ENCODE data around the gene PRIM1. TPM values are rescaled to one million over a fixed set of nuclear protein-coding genes. Genes with fewer than 3 reads are reported as not detected.

Gene PRIM1
- total and polyA plus RNA-seq, 2 of the 13 experiments (the other 11 are each of a cell fraction or from before 2014, with no cell fraction given), result 30.0 to 47.3 TPM

DNA sequence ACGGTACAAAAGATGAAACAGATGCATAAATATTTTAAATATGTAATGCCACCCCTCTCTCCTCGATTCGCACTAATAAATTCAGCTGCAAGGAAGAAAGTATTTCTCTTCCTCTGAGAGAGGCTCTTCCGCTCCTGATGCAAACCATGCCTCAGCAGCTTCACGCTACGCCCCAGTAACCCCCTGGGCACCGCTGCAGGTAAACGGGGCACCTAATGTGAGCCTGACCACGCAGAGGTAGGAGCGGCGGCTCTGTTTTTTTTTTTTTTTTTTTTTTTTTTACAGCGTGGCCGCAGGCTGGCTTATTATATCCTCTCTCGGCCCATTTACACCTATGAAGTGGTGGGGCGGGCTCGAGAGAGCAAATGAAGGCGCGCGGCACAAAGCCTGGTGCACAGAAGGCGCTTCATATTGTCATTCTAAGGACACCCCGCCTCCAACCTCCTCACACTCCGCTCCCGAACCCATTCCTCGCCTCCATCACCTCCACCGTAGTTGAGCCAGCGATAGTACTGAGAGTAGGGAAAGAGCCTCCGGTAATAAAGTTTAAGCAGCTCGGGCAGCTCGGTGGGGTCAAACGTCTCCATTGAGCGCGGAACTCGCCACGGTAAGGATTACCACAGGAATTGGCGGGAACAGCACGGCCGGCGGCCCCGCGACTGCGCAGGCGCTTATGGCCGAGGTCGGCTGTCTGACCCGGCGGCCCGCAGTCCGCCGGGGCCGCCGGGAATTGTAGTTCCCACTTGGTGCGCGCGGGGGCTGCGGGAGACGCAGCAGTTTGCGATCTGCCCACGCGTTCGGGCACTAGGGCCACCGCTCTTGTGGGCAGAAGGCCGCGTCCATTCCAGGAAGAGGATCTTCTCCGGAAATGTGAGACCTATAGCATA lies at the start of gene PRIM1 (continued):
- TF ChIP-seq XBP1 (CRISPR knock-in tag; IDR thresholded peaks at IDR 0.05) (no peak), MBNL3 (CRISPR knock-in tag; conservative IDR thresholded peaks at IDR 0.05) (no peak), ZNF709 (CRISPR knock-in tag; IDR thresholded peaks at IDR 0.05) (peak; percentile 64; the same call in 1 of the 2 replicates), ZBTB10 (CRISPR knock-in tag; IDR thresholded peaks at IDR 0.05; ENCODE audit: borderline replicate concordance) (no peak), HDAC6 (IDR thresholded peaks at IDR 0.05; ENCODE audit: low read depth, low read length) (no peak), ZNF564 (CRISPR knock-in tag; IDR thresholded peaks at IDR 0.05) (no peak), LBX2 (CRISPR knock-in tag; IDR thresholded peaks at IDR 0.05; ENCODE audit: borderline replicate concordance) (no peak), CHD4 (IDR thresholded peaks at IDR 0.05; ENCODE audit: borderline replicate concordance, low read length) (no peak), ZSCAN9 (CRISPR knock-in tag; IDR thresholded peaks at IDR 0.05; ENCODE audit: borderline replicate concordance) (no peak)
- TF ChIP-seq, protein P1, sequence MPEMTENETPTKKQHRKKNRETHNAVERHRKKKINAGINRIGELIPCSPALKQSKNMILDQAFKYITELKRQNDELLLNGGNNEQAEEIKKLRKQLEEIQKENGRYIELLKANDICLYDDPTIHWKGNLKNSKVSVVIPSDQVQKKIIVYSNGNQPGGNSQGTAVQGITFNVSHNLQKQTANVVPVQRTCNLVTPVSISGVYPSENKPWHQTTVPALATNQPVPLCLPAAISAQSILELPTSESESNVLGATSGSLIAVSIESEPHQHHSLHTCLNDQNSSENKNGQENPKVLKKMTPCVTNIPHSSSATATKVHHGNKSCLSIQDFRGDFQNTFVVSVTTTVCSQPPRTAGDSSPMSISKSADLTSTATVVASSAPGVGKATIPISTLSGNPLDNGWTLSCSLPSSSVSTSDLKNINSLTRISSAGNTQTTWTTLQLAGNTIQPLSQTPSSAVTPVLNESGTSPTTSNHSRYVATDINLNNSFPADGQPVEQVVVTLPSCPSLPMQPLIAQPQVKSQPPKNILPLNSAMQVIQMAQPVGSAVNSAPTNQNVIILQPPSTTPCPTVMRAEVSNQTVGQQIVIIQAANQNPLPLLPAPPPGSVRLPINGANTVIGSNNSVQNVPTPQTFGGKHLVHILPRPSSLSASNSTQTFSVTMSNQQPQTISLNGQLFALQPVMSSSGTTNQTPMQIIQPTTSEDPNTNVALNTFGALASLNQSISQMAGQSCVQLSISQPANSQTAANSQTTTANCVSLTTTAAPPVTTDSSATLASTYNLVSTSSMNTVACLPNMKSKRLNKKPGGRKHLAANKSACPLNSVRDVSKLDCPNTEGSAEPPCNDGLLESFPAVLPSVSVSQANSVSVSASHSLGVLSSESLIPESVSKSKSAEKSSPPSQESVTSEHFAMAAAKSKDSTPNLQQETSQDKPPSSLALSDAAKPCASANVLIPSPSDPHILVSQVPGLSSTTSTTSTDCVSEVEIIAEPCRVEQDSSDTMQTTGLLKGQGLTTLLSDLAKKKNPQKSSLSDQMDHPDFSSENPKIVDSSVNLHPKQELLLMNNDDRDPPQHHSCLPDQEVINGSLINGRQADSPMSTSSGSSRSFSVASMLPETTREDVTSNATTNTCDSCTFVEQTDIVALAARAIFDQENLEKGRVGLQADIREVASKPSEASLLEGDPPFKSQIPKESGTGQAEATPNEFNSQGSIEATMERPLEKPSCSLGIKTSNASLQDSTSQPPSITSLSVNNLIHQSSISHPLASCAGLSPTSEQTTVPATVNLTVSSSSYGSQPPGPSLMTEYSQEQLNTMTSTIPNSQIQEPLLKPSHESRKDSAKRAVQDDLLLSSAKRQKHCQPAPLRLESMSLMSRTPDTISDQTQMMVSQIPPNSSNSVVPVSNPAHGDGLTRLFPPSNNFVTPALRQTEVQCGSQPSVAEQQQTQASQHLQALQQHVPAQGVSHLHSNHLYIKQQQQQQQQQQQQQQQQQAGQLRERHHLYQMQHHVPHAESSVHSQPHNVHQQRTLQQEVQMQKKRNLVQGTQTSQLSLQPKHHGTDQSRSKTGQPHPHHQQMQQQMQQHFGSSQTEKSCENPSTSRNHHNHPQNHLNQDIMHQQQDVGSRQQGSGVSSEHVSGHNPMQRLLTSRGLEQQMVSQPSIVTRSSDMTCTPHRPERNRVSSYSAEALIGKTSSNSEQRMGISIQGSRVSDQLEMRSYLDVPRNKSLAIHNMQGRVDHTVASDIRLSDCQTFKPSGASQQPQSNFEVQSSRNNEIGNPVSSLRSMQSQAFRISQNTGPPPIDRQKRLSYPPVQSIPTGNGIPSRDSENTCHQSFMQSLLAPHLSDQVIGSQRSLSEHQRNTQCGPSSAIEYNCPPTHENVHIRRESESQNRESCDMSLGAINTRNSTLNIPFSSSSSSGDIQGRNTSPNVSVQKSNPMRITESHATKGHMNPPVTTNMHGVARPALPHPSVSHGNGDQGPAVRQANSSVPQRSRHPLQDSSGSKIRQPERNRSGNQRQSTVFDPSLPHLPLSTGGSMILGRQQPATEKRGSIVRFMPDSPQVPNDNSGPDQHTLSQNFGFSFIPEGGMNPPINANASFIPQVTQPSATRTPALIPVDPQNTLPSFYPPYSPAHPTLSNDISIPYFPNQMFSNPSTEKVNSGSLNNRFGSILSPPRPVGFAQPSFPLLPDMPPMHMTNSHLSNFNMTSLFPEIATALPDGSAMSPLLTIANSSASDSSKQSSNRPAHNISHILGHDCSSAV (CRISPR knock-in tag; IDR thresholded peaks at IDR 0.05; ENCODE audit: borderline replicate concordance), result no peak
- TF ChIP-seq, protein P2, sequence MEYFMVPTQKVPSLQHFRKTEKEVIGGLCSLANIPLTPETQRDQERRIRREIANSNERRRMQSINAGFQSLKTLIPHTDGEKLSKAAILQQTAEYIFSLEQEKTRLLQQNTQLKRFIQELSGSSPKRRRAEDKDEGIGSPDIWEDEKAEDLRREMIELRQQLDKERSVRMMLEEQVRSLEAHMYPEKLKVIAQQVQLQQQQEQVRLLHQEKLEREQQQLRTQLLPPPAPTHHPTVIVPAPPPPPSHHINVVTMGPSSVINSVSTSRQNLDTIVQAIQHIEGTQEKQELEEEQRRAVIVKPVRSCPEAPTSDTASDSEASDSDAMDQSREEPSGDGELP (IDR thresholded peaks at IDR 0.05; ENCODE audit: borderline replicate concordance, low read depth), result peak; percentile 52; the same call in 1 of the 2 replicates
- TF ChIP-seq, protein P3, sequence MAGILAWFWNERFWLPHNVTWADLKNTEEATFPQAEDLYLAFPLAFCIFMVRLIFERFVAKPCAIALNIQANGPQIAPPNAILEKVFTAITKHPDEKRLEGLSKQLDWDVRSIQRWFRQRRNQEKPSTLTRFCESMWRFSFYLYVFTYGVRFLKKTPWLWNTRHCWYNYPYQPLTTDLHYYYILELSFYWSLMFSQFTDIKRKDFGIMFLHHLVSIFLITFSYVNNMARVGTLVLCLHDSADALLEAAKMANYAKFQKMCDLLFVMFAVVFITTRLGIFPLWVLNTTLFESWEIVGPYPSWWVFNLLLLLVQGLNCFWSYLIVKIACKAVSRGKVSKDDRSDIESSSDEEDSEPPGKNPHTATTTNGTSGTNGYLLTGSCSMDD (CRISPR knock-in tag; IDR thresholded peaks at IDR 0.05), result no peak
- TF ChIP-seq, protein P4, sequence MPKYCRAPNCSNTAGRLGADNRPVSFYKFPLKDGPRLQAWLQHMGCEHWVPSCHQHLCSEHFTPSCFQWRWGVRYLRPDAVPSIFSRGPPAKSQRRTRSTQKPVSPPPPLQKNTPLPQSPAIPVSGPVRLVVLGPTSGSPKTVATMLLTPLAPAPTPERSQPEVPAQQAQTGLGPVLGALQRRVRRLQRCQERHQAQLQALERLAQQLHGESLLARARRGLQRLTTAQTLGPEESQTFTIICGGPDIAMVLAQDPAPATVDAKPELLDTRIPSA (CRISPR knock-in tag; IDR thresholded peaks at IDR 0.05; ENCODE audit: borderline replicate concordance), result no peak
